ENCODE measurements around the gene HCN1.

DNA sequence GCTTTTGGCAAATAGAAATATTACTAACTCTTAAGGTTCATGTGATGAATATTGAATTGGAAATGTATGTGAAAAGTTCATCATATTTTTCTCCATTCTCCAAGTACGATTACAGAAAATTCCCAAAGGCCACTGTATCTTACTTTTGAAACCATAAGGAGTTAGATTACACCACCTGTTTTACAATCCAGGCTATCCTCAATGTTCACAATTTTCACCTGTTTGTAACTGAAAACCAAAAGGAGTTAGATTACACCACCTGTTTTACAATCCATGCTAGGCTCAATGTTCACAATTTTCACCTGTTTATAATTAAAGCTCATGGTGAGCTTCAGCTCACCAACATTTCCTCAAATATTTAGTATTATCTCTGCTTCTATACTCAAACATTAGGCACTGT is 188.0 kb downstream of the HCN1 start:
- TF ChIP-seq POLR2A (IDR thresholded peaks at IDR 0.05): no peak
- TF ChIP-seq, protein P1, sequence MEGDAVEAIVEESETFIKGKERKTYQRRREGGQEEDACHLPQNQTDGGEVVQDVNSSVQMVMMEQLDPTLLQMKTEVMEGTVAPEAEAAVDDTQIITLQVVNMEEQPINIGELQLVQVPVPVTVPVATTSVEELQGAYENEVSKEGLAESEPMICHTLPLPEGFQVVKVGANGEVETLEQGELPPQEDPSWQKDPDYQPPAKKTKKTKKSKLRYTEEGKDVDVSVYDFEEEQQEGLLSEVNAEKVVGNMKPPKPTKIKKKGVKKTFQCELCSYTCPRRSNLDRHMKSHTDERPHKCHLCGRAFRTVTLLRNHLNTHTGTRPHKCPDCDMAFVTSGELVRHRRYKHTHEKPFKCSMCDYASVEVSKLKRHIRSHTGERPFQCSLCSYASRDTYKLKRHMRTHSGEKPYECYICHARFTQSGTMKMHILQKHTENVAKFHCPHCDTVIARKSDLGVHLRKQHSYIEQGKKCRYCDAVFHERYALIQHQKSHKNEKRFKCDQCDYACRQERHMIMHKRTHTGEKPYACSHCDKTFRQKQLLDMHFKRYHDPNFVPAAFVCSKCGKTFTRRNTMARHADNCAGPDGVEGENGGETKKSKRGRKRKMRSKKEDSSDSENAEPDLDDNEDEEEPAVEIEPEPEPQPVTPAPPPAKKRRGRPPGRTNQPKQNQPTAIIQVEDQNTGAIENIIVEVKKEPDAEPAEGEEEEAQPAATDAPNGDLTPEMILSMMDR (IDR thresholded peaks at IDR 0.05): no peak
